A549 (cell line): Measurements from ENCODE around the gene PCNX1.

Experiments
- CTCF ChIP-seq: fragments of >200 bp; sonication (Bioruptor Twin); formaldehyde crosslinking; IDR thresholded peaks from 3 replicates; pipeline ENCODE4 v1.5.1; 2016
- EP300 ChIP-seq, 2 experiments: fragments of >200 bp; sonication (Bioruptor Twin); formaldehyde crosslinking; IDR thresholded peaks; 2 replicates in 1 of 2; 3 replicates in 1 of 2; pipeline ENCODE4 v1.6.1; 2016 to 2017
- NPAS2 ChIP-seq: fragments of 250-450 bp; sonication (Bioruptor Pico); IDR thresholded peaks from 2 replicates; pipeline ENCODE4 v1.8.0; 2022; ENCODE audit warnings: mild to moderate bottlenecking, moderate library complexity, borderline replicate concordance
- POLR2A ChIP-seq: IDR thresholded peaks from 2 replicates; pipeline ENCODE4 v1.6.1; 2012; ENCODE audit warnings: mild to moderate bottlenecking, low read length
- SMC3 ChIP-seq: fragments of >200 bp; sonication (Bioruptor Twin); formaldehyde crosslinking; IDR thresholded peaks from 3 replicates; pipeline ENCODE4 v1.6.1; 2018; ENCODE audit warnings: inconsistent platforms
- TF ChIP-seq, protein P1 (sequence below): fragments of 200-600 bp; sonication (generic); IDR thresholded peaks from 2 replicates; pipeline ENCODE4 v1.6.1; 2016; ENCODE audit warnings: antibody characterized with exemption, mild to moderate bottlenecking, moderate library complexity
- TF ChIP-seq, protein P2 (sequence below): IDR thresholded peaks from 2 replicates; pipeline ENCODE4 v1.6.1; 2012; ENCODE audit warnings: low read depth, borderline replicate concordance

DNA sequence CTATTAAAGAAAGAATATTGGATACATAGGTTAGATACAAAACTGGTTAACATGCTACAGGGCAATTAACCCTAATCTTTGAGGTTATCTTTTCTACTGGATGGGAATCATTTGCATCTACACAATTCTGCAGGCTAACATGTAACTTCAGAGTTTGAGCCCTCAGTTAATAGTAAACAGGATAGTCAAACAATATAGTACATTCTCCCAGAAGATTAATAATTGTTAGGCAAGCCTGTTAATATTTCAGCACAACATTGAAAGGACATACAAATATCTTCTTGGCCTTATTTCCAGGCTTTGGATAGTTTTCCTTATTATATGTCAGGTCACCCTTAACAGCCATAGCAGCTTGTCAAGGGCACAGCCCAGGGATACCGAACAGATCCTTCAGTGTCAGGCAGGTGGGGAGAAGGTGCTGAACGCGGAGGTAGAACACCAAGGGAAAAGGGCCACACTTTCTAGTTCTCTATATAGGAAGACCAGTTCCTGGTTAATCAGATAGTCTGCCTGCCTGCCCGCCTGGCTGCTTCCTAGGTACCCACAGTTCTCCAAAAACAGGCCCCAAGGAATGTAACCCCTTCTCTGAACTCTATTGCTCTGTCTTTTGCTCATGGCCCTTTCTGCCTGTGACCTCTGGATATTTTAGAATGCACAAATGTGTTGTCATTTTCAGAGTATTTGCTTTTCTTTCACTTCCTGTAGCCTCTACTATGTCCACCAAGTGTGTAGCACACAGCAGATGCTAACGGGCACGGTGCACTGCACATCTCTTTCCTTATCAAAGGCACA lies 256.0 kb downstream of the PCNX1 start:
- TF ChIP-seq NPAS2 (CRISPR knock-in tag) (no peak), SMC3 (no peak), CTCF (no peak), POLR2A (no peak), EP300 (IDR thresholded peaks at IDR 0.05) (no peak)
- TF ChIP-seq, protein P1, sequence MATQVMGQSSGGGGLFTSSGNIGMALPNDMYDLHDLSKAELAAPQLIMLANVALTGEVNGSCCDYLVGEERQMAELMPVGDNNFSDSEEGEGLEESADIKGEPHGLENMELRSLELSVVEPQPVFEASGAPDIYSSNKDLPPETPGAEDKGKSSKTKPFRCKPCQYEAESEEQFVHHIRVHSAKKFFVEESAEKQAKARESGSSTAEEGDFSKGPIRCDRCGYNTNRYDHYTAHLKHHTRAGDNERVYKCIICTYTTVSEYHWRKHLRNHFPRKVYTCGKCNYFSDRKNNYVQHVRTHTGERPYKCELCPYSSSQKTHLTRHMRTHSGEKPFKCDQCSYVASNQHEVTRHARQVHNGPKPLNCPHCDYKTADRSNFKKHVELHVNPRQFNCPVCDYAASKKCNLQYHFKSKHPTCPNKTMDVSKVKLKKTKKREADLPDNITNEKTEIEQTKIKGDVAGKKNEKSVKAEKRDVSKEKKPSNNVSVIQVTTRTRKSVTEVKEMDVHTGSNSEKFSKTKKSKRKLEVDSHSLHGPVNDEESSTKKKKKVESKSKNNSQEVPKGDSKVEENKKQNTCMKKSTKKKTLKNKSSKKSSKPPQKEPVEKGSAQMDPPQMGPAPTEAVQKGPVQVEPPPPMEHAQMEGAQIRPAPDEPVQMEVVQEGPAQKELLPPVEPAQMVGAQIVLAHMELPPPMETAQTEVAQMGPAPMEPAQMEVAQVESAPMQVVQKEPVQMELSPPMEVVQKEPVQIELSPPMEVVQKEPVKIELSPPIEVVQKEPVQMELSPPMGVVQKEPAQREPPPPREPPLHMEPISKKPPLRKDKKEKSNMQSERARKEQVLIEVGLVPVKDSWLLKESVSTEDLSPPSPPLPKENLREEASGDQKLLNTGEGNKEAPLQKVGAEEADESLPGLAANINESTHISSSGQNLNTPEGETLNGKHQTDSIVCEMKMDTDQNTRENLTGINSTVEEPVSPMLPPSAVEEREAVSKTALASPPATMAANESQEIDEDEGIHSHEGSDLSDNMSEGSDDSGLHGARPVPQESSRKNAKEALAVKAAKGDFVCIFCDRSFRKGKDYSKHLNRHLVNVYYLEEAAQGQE: no peak
- TF ChIP-seq, protein P2, sequence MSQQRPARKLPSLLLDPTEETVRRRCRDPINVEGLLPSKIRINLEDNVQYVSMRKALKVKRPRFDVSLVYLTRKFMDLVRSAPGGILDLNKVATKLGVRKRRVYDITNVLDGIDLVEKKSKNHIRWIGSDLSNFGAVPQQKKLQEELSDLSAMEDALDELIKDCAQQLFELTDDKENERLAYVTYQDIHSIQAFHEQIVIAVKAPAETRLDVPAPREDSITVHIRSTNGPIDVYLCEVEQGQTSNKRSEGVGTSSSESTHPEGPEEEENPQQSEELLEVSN: no peak
